ENCODE results near the gene GZMM. TPM values are rescaled to one million over a fixed set of nuclear protein-coding genes. Genes with fewer than 3 reads are reported as not detected.

Gene GZMM
- total RNA-seq, 1 experiment from 2014 or later, result not detected

DNA sequence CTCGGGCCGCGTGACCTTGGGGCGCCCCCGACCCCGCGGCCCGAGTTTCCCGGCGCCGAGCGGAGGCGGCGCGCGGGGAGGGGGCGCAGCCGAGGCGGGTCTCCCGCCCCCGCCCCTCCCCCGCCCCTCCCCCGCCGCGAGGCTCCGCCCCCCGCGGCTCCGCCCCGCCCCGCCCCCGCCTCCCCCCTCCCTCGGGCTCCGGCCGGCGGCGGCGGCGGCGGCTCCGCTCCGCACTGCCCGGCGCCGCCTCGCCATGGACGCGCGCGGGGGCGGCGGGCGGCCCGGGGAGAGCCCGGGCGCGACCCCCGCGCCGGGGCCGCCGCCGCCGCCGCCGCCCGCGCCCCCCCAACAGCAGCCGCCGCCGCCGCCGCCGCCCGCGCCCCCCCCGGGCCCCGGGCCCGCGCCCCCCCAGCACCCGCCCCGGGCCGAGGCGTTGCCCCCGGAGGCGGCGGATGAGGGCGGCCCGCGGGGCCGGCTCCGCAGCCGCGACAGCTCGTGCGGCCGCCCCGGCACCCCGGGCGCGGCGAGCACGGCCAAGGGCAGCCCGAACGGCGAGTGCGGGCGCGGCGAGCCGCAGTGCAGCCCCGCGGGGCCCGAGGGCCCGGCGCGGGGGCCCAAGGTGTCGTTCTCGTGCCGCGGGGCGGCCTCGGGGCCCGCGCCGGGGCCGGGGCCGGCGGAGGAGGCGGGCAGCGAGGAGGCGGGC, 46.0 kb downstream of the GZMM start, which contains the start of gene HCN2:
Gene HCN2 (plus strand): TSS at position 189 of the 703 bp plus-strand sequence. CDS start 65 bp downstream, at position 254.
- CTCF ChIA-PET, result no interaction called here
- Histone ChIP-seq H3K79me2 (ENCODE audit: low read length) (no peaks in the 10 kb centered on the region), H3K27me3 (ENCODE audit: low read length) (peaks cover 7% of the 10 kb centered on the region; the same call in 1 of the 2 replicates), H3K27ac (ENCODE audit: low read length) (no peak within 1 kb of the TSS), H3K9ac (ENCODE audit: low read length) (no peak within 1 kb of the TSS), H3K4me1 (ENCODE audit: insufficient read depth, low read length) (peaks cover 10% of the 10 kb centered on the region), H3K9me2 (replicated peaks; ENCODE audit: low read length) (no peaks in the 10 kb centered on the region), H3K4me2 (ENCODE audit: low read length) (peak within 1 kb of the TSS; percentile 74; the same call in 1 of the 2 replicates), H4K20me1 (ENCODE audit: low read length) (no peaks in the 10 kb centered on the region), H3K9me3 (ENCODE audit: low read length) (no peaks in the 10 kb centered on the region), H2AFZ (ENCODE audit: low read length) (no peak within 1 kb of the TSS), H3F3A (ENCODE audit: low read length, unreplicated experiment) (no peaks in the 10 kb centered on the region), H3K36me3 (ENCODE audit: low read depth, low read length) (no peaks in the 10 kb centered on the region), H3K4me3 (ENCODE audit: low read length) (no peak within 1 kb of the TSS)
- ATAC-seq (no peak), DNase-seq (no peak)
- TF ChIP-seq EZH2phosphoT487 (IDR thresholded peaks at IDR 0.05; ENCODE audit: borderline replicate concordance, low read length) (no peak), EZH2 (IDR thresholded peaks at IDR 0.05; ENCODE audit: low read length, unreplicated experiment) (no peak)
- TF ChIP-seq, protein P1, sequence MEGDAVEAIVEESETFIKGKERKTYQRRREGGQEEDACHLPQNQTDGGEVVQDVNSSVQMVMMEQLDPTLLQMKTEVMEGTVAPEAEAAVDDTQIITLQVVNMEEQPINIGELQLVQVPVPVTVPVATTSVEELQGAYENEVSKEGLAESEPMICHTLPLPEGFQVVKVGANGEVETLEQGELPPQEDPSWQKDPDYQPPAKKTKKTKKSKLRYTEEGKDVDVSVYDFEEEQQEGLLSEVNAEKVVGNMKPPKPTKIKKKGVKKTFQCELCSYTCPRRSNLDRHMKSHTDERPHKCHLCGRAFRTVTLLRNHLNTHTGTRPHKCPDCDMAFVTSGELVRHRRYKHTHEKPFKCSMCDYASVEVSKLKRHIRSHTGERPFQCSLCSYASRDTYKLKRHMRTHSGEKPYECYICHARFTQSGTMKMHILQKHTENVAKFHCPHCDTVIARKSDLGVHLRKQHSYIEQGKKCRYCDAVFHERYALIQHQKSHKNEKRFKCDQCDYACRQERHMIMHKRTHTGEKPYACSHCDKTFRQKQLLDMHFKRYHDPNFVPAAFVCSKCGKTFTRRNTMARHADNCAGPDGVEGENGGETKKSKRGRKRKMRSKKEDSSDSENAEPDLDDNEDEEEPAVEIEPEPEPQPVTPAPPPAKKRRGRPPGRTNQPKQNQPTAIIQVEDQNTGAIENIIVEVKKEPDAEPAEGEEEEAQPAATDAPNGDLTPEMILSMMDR (conservative IDR thresholded peaks at IDR 0.05; ENCODE audit: low read depth, low read length), result no peak
- BruUV-seq (replicated peaks), result no TSS peak
- intact Hi-C loops (cut with micrococcal nuclease), result loop anchor here (5.0 kb wide), 1 partner anchor 142 kb away; no protein-coding TSS in a partner anchor
- POLR2A ChIA-PET (ENCODE audit: unreplicated experiment), result no interaction called here

DNA sequence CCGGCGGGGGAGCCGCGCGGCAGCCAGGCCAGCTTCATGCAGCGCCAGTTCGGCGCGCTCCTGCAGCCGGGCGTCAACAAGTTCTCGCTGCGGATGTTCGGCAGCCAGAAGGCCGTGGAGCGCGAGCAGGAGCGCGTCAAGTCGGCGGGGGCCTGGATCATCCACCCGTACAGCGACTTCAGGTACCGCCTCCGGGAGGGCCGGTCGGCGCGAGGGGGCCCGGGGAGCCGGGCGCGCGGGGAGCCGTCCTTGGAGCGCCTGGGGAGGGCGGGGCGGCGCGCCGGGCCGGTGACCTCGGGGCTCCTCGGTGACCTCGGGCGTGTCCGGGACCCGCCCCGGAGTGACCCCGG, 46.5 kb downstream of the GZMM start:
- Histone ChIP-seq H3K9ac (ENCODE audit: low read length) (no peak overlapping the region), H4K20me1 (ENCODE audit: low read length) (no peaks in the 10 kb centered on the region), H3K27me3 (ENCODE audit: low read length) (peaks cover 7% of the 10 kb centered on the region; the same call in 1 of the 2 replicates), H3K79me2 (ENCODE audit: low read length) (no peaks in the 10 kb centered on the region), H3K27ac (ENCODE audit: low read length) (no peak overlapping the region), H2AFZ (ENCODE audit: low read length) (no peak overlapping the region), H3K4me2 (ENCODE audit: low read length) (no peak overlapping the region), H3K9me3 (ENCODE audit: low read length) (no peaks in the 10 kb centered on the region), H3K4me1 (ENCODE audit: insufficient read depth, low read length) (peaks cover 10% of the 10 kb centered on the region), H3K4me3 (ENCODE audit: low read length) (no peak overlapping the region), H3F3A (ENCODE audit: low read length, unreplicated experiment) (no peaks in the 10 kb centered on the region), H3K36me3 (ENCODE audit: low read depth, low read length) (no peaks in the 10 kb centered on the region), H3K9me2 (replicated peaks; ENCODE audit: low read length) (no peaks in the 10 kb centered on the region)
- intact Hi-C loops (cut with micrococcal nuclease), result no loop called here
- DNase-seq (peak; percentile 11), ATAC-seq (no peak)
- TF ChIP-seq EZH2 (IDR thresholded peaks at IDR 0.05; ENCODE audit: low read length, unreplicated experiment), result no peak
- TF ChIP-seq, protein P1 (conservative IDR thresholded peaks at IDR 0.05; ENCODE audit: low read depth, low read length), result no peak
- TF ChIP-seq EZH2phosphoT487 (IDR thresholded peaks at IDR 0.05; ENCODE audit: borderline replicate concordance, low read length), result no peak
- POLR2A ChIA-PET (ENCODE audit: unreplicated experiment), result no interaction called here
- CTCF ChIA-PET, result no interaction called here
- BruUV-seq (replicated peaks), result no TSS peak

DNA sequence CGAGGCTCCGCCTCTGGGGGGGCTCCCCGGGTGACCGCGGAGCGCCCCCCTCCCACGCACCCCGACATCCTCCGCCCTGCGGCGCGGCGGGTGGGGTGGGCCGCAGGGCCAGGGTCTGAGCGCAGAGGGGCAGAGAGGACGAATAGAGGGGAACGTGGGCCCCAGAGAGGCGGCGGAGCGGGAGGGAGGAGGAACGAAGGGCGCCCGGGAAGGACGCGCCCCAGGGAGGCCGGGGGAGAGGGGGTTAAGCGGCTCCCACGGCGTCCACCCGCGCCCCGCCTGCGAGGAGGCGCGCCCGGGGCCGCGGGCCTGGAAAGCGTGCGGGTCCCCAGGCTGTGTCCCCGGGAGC, 46.9 kb downstream of the GZMM start:
- Histone ChIP-seq H3K9me2 (replicated peaks; ENCODE audit: low read length) (no peaks in the 10 kb centered on the region), H3K36me3 (ENCODE audit: low read depth, low read length) (no peaks in the 10 kb centered on the region), H3K79me2 (ENCODE audit: low read length) (no peaks in the 10 kb centered on the region), H3K27ac (ENCODE audit: low read length) (no peak overlapping the region), H3K4me1 (ENCODE audit: insufficient read depth, low read length) (peaks cover 10% of the 10 kb centered on the region), H3K4me3 (ENCODE audit: low read length) (no peak overlapping the region), H2AFZ (ENCODE audit: low read length) (no peak overlapping the region), H4K20me1 (ENCODE audit: low read length) (no peaks in the 10 kb centered on the region), H3K9ac (ENCODE audit: low read length) (no peak overlapping the region), H3K9me3 (ENCODE audit: low read length) (no peaks in the 10 kb centered on the region), H3F3A (ENCODE audit: low read length, unreplicated experiment) (no peaks in the 10 kb centered on the region), H3K27me3 (ENCODE audit: low read length) (peaks cover 7% of the 10 kb centered on the region; the same call in 1 of the 2 replicates), H3K4me2 (ENCODE audit: low read length) (no peak overlapping the region)
- TF ChIP-seq EZH2phosphoT487 (IDR thresholded peaks at IDR 0.05; ENCODE audit: borderline replicate concordance, low read length) (no peak), EZH2 (IDR thresholded peaks at IDR 0.05; ENCODE audit: low read length, unreplicated experiment) (no peak)
- TF ChIP-seq, protein P1 (conservative IDR thresholded peaks at IDR 0.05; ENCODE audit: low read depth, low read length), result no peak
- ATAC-seq, result no peak
- ChIA-PET POLR2A (ENCODE audit: unreplicated experiment) (no interaction called here), CTCF (no interaction called here)
- intact Hi-C loops (cut with micrococcal nuclease), result no loop called here
- no peak for DNase-seq
- no TSS peak for BruUV-seq (replicated peaks)

All from PC-3 (cell line).